ENCODE results near the gene ZNF208. TPM values are rescaled to one million over a fixed set of nuclear protein-coding genes. Genes with fewer than 3 reads are reported as not detected.
A peak's percentile ranks its signal among the peaks of the same experiment; 100 is the strongest.
"Not testable (repeated sequence)": the region's sequence is repeated elsewhere in the genome, so short reads cannot be mapped to it uniquely, and the experiment has no call there.

Gene ZNF208
- total RNA-seq, 1 donor from 2014 or later: 20.7 TPM

DNA sequence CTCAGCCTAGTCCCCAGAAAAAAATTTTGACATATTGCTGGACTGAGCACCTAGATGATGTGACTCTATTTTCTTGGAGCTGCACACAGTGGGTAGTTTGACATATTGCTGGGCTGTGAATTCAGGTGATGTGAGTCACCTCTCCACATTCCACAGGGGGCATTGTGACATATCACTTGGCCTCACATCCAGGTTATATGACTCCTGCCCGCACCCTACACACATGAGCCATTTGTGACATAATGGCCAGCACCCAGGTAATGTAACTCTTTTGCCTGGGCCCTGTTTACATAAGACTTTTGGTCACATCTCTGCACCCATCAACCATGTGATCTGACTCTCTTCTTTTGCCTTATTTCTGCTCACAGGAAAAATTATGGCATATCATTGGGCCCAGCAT lies 119.7 kb downstream of the ZNF208 start:
- ATAC-seq (ENCODE audit: poor library complexity) (no peak), DNase-seq (no peak)
- intact Hi-C loops (cut with DNase I): no loop called here

DNA sequence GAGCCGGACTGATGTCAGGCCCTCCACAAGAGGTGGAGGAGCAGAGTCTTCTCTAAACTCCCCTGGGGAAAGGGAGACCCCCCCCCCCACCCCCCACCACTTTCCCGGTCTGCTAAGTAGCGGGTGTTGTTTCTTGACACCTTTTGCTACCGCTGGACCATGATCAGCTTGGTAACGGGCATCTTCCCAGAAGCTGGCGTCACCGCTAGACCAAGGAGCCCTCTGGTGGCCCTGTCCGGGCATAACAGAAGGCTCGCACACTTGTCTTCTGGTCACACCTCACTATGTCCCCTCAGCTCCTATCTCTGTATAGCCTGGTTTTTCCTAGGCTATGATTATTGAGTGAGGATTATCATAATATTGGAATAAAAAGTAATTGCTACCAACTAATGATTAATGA lies 120.7 kb downstream of the ZNF208 start:
- intact Hi-C loops (cut with DNase I); ATAC-seq (ENCODE audit: poor library complexity): not testable (repeated sequence)
- peak; percentile 56 for DNase-seq

DNA sequence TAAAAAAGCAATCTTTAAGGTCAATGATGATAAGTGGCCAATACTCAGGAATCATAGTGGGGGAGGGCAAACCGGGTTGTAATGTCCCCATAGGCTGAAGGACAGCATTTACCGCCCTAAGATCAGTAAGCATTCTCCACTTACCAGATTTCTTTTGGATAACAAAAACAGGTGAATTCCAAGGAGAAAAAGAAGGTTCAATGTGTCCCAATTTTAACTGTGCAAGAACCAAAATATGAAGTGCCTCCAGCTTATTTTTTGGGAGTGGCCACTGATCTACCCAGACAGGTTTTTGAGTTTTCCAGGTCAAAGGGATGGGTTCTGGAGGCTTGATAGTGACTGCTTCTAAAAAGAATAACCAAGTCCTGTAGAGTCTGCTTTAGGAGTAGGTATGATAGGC lies 125.2 kb downstream of the ZNF208 start:
- intact Hi-C loops (cut with DNase I); DNase-seq; ATAC-seq (ENCODE audit: poor library complexity): not testable (repeated sequence)

DNA sequence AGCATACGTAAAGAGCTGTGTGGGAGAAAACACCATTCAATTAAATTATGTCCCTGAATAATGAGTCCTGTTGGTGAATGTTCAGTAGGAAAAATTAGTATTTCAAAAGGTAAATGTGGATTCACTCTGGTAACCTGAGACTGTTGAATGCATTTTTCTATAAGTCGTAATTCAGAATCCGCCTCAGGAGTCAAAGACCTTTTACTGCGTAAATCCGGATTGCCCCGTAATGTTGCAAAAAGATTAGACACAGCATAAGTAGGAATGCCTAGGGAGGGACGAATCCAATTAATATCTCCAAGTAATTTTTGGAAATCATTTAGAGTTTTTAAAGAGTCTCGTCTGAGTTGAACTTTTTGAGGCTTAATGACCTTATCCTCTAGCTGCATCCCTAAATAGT lies 126.0 kb downstream of the ZNF208 start:
- ATAC-seq (ENCODE audit: poor library complexity); DNase-seq; intact Hi-C loops (cut with DNase I): not testable (repeated sequence)

DNA sequence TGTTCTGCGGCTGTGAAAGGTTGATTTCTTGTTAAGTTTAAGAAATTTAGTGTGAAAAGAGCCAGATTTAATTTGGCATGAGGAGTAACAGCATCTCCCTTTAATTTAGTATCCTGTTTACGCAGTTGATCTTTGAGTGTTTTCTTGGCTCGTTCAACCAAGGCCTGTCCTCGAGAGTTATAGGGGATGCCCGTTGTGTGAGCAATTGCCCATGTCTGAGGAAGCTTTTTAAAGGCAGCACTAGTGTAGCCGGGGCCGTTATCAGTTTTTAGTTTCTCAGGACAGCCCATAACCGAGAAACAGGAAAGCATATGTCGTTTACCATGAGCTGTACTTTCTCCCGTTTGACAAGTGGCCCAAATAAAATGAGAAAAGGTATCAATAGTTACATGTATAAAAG lies 127.2 kb downstream of the ZNF208 start:
- intact Hi-C loops (cut with DNase I): no loop called here
- no peak for DNase-seq
- no peak for ATAC-seq (ENCODE audit: poor library complexity)

Other genes with a start within 250 kb of the ZNF208 start
- 8.0 TPM for gene ZNF100, start 243.4 kb downstream of the ZNF208 start, total RNA-seq
- gene ZNF43, start 174.8 kb downstream of the ZNF208 start, total RNA-seq: 4.5 TPM
- 1.2 TPM for gene ZNF257, start 41.5 kb upstream of the ZNF208 start, total RNA-seq
- 1.1 TPM for gene ZNF676, start 186.0 kb upstream of the ZNF208 start, total RNA-seq

Measured in Right ventricle myocardium superior (tissue), 1 donor.